Hepatocyte (in vitro differentiated cells): ENCODE measurements around the gene B4GALT2.

Source experiments
- EZH2 ChIP-seq: fragments of 200-600 bp; sonication (generic); IDR thresholded peaks from 2 replicates; pipeline ENCODE4 v1.6.1; 2016; ENCODE audit warnings: antibody characterized with exemption, mild to moderate bottlenecking, borderline replicate concordance
- EZH2phosphoT487 ChIP-seq: fragments of 200-600 bp; sonication (generic); IDR thresholded peaks from one replicate; pipeline ENCODE4 v1.6.1; 2018; ENCODE audit warnings: antibody characterized with exemption, mild to moderate bottlenecking, low read depth, moderate library complexity; ENCODE audit not compliant: unreplicated experiment, severe bottlenecking
- TF ChIP-seq, protein P1 (sequence below): fragments of 200-600 bp; sonication (generic); IDR thresholded peaks from 2 replicates; pipeline ENCODE4 v1.5.1; 2016; ENCODE audit warnings: antibody characterized with exemption, mild to moderate bottlenecking; ENCODE audit not compliant: poor library complexity

DNA sequence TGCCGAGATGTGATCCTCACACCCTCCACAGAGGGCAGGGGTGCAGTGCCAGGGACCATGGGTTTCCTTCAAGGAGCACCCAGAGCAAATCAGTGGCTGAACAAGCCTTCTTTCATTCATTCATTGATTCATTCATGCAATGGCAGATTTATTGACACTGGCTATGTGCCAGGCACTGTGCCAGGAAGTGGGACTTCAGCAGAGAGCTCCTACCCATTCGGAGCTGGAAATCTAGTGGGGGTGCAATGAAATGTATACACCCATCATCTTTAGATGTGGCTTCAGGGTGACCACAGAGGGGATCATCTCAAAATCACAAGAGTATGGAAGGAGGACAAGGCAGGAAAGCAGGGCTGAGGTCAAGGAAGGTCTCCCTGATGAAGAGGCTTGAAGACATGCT, 33.4 kb downstream of the B4GALT2 start:
- TF ChIP-seq, protein P1, sequence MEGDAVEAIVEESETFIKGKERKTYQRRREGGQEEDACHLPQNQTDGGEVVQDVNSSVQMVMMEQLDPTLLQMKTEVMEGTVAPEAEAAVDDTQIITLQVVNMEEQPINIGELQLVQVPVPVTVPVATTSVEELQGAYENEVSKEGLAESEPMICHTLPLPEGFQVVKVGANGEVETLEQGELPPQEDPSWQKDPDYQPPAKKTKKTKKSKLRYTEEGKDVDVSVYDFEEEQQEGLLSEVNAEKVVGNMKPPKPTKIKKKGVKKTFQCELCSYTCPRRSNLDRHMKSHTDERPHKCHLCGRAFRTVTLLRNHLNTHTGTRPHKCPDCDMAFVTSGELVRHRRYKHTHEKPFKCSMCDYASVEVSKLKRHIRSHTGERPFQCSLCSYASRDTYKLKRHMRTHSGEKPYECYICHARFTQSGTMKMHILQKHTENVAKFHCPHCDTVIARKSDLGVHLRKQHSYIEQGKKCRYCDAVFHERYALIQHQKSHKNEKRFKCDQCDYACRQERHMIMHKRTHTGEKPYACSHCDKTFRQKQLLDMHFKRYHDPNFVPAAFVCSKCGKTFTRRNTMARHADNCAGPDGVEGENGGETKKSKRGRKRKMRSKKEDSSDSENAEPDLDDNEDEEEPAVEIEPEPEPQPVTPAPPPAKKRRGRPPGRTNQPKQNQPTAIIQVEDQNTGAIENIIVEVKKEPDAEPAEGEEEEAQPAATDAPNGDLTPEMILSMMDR, result no peak
- TF ChIP-seq EZH2phosphoT487, result no peak
- no peak for TF ChIP-seq EZH2
